Measurements from ENCODE around the gene PPP3CA. TPM values are rescaled to one million over a fixed set of nuclear protein-coding genes. Genes with fewer than 3 reads are reported as not detected.

The PPP3CA gene
- total RNA-seq: 10 to 100 TPM; 42.6 to 50.2 TPM

- Mint-ChIP-seq H3K9me3 (no peaks in the 10 kb centered on the region), H3K4me3 (peak within 1 kb of the TSS; percentile 100), H3K27ac (peak within 1 kb of the TSS; percentile 90), H3K4me1 (ENCODE audit: low read depth in 2 of 2) (peaks cover 33 to 43% of the 10 kb centered on the region in 2 donors), H3K27me3 (no peaks in the 10 kb centered on the region), H3K36me3 (no peaks in the 10 kb centered on the region)
- DNase-seq (ENCODE audit: low spot score) (no peak), ATAC-seq (peak in 1 of 2 donors; percentile 17)
Observed at GRCh38 chr4:101347267-101347556, at the start of gene PPP3CA. TSS of gene PPP3CA (minus strand) at chr4:101347526.

- H3K9me3 Mint-ChIP-seq: no peaks in the 10 kb centered on the region
- H3K27me3 Mint-ChIP-seq: no peaks in the 10 kb centered on the region
- DNase-seq (ENCODE audit: low spot score) (no peak), ATAC-seq (no peak)
- peaks cover 7% of the 10 kb centered on the region for H3K36me3 Mint-ChIP-seq
- H3K27ac Mint-ChIP-seq: no peak overlapping the region
- no peaks in the 10 kb centered on the region for H3K4me1 Mint-ChIP-seq (ENCODE audit: low read depth in 2 of 2)
- no peak overlapping the region for H3K4me3 Mint-ChIP-seq
Observed at GRCh38 chr4:101393256-101393655, 45.9 kb upstream of the PPP3CA start.

GRCh38 chr4:101370663-101371210 lies 23.4 kb upstream of the PPP3CA start:
- no peaks in the 10 kb centered on the region for H3K9me3 Mint-ChIP-seq
- DNase-seq (ENCODE audit: low spot score) (no peak), ATAC-seq (no peak)
- no peak overlapping the region for H3K4me3 Mint-ChIP-seq
- no peak overlapping the region for H3K27ac Mint-ChIP-seq
- H3K27me3 Mint-ChIP-seq: peaks cover 4 to 19% of the 10 kb centered on the region in 2 donors
- H3K36me3 Mint-ChIP-seq: no peaks in the 10 kb centered on the region
- no peaks in the 10 kb centered on the region for H3K4me1 Mint-ChIP-seq (ENCODE audit: low read depth in 2 of 2)

- Mint-ChIP-seq H3K27ac (no peak overlapping the region), H3K27me3 (peaks cover 2 to 27% of the 10 kb centered on the region in 2 donors), H3K4me3 (no peak overlapping the region), H3K9me3 (no peaks in the 10 kb centered on the region), H3K36me3 (no peaks in the 10 kb centered on the region), H3K4me1 (ENCODE audit: low read depth in 2 of 2) (no peaks in the 10 kb centered on the region)
- DNase-seq (ENCODE audit: low spot score) (no peak), ATAC-seq (no peak)
Observed at GRCh38 chr4:101367201-101367600, 19.9 kb upstream of the PPP3CA start.

GRCh38 chr4:101366331-101366730 lies 19.0 kb upstream of the PPP3CA start:
- H3K27ac Mint-ChIP-seq: no peak overlapping the region
- no peaks in the 10 kb centered on the region for H3K9me3 Mint-ChIP-seq
- DNase-seq (ENCODE audit: low spot score): no peak
- no peak for ATAC-seq
- H3K4me1 Mint-ChIP-seq (ENCODE audit: low read depth in 2 of 2): no peaks in the 10 kb centered on the region
- peaks cover 0 to 27% of the 10 kb centered on the region in 2 donors for H3K27me3 Mint-ChIP-seq
- no peaks in the 10 kb centered on the region for H3K36me3 Mint-ChIP-seq
- no peak overlapping the region for H3K4me3 Mint-ChIP-seq

DNA sequence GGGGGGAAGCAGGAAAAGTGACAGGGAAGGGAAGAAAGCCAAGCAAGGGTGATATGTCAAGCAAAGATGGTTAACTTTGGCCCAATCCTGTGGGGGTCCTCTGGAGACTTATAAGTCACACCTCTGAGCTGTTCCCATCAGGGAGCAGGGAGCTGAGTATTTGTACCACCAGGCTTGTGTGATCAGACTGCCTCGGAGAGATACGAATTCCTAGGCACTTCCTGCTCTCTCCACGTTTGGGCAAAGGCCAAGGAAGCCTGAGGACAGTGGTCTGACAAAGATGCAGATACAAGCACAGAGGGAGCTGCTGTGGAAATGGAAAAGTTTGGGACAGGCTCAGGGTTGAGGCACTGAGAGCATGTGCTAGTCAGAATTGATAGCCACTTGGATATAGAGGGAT lies 10.4 kb upstream of the PPP3CA start:
- Mint-ChIP-seq H3K9me3 (no peaks in the 10 kb centered on the region), H3K4me3 (no peak overlapping the region), H3K27me3 (peaks cover 5 to 14% of the 10 kb centered on the region in 2 donors), H3K27ac (no peak overlapping the region), H3K36me3 (no peaks in the 10 kb centered on the region), H3K4me1 (ENCODE audit: low read depth in 2 of 2) (no peaks in the 10 kb centered on the region)
- ATAC-seq (no peak), DNase-seq (ENCODE audit: low spot score) (no peak)

DNA sequence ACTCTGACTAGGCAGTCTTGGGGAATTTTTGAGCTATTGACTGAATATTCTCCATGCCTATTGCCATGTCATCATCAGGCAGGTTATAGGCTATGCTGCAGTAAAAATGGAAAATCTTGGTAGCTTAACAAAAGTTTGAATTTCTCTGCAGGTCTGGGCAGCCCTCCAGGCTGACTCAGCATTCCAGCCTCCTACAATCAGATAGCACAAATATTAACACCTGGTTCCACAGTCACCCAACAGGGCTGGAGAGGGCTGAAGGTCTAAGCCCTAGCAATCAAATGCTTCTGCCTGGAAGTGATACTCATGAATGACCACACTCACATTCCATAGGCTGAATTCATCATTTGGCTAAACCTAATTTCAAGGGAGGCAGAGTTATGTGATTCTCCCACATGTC lies 9.6 kb upstream of the PPP3CA start:
- no peaks in the 10 kb centered on the region for H3K4me1 Mint-ChIP-seq (ENCODE audit: low read depth in 2 of 2)
- peaks cover 5 to 14% of the 10 kb centered on the region in 2 donors for H3K27me3 Mint-ChIP-seq
- DNase-seq (ENCODE audit: low spot score): no peak
- ATAC-seq: no peak
- no peak overlapping the region for H3K27ac Mint-ChIP-seq
- H3K36me3 Mint-ChIP-seq: no peaks in the 10 kb centered on the region
- H3K9me3 Mint-ChIP-seq: no peaks in the 10 kb centered on the region
- H3K4me3 Mint-ChIP-seq: no peak overlapping the region

GRCh38 chr4:101355767-101356702 lies 8.7 kb upstream of the PPP3CA start:
- H3K4me3 Mint-ChIP-seq: no peak overlapping the region
- no peaks in the 10 kb centered on the region for H3K4me1 Mint-ChIP-seq (ENCODE audit: low read depth in 2 of 2)
- DNase-seq (ENCODE audit: low spot score) (no peak), ATAC-seq (no peak)
- no peak overlapping the region for H3K27ac Mint-ChIP-seq
- no peaks in the 10 kb centered on the region for H3K9me3 Mint-ChIP-seq
- H3K36me3 Mint-ChIP-seq: no peaks in the 10 kb centered on the region
- peaks cover 5 to 14% of the 10 kb centered on the region in 2 donors for H3K27me3 Mint-ChIP-seq

GRCh38 chr4:101355246-101355645 lies 7.9 kb upstream of the PPP3CA start:
- H3K4me1 Mint-ChIP-seq (ENCODE audit: low read depth in 2 of 2): no peaks in the 10 kb centered on the region
- no peak overlapping the region for H3K27ac Mint-ChIP-seq
- no peaks in the 10 kb centered on the region for H3K9me3 Mint-ChIP-seq
- H3K27me3 Mint-ChIP-seq: peaks cover 5 to 14% of the 10 kb centered on the region in 2 donors
- no peaks in the 10 kb centered on the region for H3K36me3 Mint-ChIP-seq
- DNase-seq (ENCODE audit: low spot score): no peak
- no peak for ATAC-seq
- H3K4me3 Mint-ChIP-seq: no peak overlapping the region

GRCh38 chr4:101349801-101350064 lies 2.4 kb upstream of the PPP3CA start:
- peaks cover 5 to 13% of the 10 kb centered on the region in 2 donors for H3K27me3 Mint-ChIP-seq
- DNase-seq (ENCODE audit: low spot score): no peak
- H3K4me1 Mint-ChIP-seq (ENCODE audit: low read depth in 2 of 2): peaks cover 22 to 23% of the 10 kb centered on the region in 2 donors
- no peaks in the 10 kb centered on the region for H3K9me3 Mint-ChIP-seq
- no peaks in the 10 kb centered on the region for H3K36me3 Mint-ChIP-seq
- ATAC-seq: no peak
- H3K4me3 Mint-ChIP-seq: no peak overlapping the region
- no peak overlapping the region for H3K27ac Mint-ChIP-seq

- H3K27ac Mint-ChIP-seq: peak overlapping the region; percentile 90
- H3K9me3 Mint-ChIP-seq: no peaks in the 10 kb centered on the region
- peaks cover 0 to 8% of the 10 kb centered on the region in 2 donors for H3K27me3 Mint-ChIP-seq
- peak overlapping the region; percentile 100 for H3K4me3 Mint-ChIP-seq
- no peaks in the 10 kb centered on the region for H3K36me3 Mint-ChIP-seq
- ATAC-seq (no peak), DNase-seq (ENCODE audit: low spot score) (no peak)
- peaks cover 23 to 29% of the 10 kb centered on the region in 2 donors for H3K4me1 Mint-ChIP-seq (ENCODE audit: low read depth in 2 of 2)
Observed at GRCh38 chr4:101348995-101349800, 1.9 kb upstream of the PPP3CA start.

DNA sequence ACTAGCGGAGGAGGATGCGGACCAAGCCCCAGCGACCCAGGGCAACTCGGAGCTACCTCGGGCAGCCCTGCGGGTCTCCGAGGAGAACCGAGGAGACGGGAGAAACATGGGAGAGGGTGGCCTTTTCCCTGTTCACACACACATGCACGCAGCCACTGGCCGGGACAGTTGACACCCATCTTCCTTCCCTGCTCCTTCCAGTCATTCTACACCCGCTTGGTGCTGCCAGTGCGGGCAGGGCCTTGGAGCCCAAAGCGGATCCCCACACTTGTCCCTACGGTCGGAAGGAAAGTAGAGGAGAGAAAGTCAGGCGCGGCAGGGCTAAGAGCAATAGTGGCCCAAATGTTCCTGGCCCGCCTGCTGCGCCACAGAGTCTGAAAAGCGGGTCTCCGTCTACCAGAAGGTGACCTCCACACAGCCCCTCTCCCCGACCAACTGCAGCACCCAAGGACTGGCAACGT lies 1.1 kb upstream of the PPP3CA start:
- H3K27ac Mint-ChIP-seq: peak overlapping the region; percentile 90
- DNase-seq (ENCODE audit: low spot score) (no peak), ATAC-seq (no peak)
- no peaks in the 10 kb centered on the region for H3K9me3 Mint-ChIP-seq
- H3K36me3 Mint-ChIP-seq: no peaks in the 10 kb centered on the region
- H3K4me3 Mint-ChIP-seq: peak overlapping the region; percentile 100
- peaks cover 27 to 33% of the 10 kb centered on the region in 2 donors for H3K4me1 Mint-ChIP-seq (ENCODE audit: low read depth in 2 of 2)
- peaks cover 0 to under 1% of the 10 kb centered on the region in 2 donors for H3K27me3 Mint-ChIP-seq

DNA sequence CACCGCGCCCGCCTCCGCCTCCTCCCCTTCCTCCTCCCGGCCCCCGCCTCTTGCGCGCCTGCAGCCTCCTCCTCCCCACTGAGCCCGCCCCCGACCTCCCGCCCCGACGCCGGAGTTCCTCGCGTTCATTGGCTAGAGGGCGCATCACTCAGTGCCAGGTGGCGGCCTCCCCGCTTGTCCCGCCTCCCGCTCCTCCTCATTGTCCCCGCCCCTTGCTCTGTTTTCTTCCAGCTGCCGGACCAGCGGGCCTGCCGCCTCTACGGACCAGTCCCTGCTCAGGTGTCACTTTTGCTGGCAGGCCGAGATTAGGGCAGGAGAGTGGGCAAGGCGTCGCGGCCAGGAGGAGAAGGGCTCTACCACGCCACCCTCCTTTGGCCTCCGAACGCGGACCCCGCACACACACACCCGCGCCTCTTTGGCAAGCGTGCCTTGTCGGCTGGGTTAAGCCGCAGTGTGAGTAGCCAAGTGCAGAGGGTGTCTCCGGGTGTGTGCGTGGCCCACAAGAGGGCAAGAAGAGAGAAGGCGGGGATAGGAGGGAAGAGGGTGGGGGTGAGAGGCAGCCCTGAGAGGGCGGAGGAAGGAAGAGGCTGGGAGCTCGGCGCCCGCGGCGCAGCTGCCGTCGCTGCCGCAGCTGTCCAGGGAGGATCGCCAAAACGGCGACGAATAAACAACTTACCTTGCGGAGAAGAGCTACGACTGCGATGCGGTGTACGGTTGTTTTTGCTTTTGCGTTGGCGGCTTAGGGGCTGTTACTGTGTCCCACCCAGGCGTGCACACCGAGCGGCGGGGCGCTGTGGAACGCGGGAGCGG lies 436 bp upstream of the PPP3CA start:
- H3K4me3 Mint-ChIP-seq: peak overlapping the region; percentile 100
- peak overlapping the region; percentile 90 for H3K27ac Mint-ChIP-seq
- H3K4me1 Mint-ChIP-seq (ENCODE audit: low read depth in 2 of 2): peaks cover 31 to 38% of the 10 kb centered on the region in 2 donors
- ATAC-seq (peak; percentile 93 to 94), DNase-seq (ENCODE audit: low spot score) (peak; percentile 98)
- H3K36me3 Mint-ChIP-seq: no peaks in the 10 kb centered on the region
- H3K9me3 Mint-ChIP-seq: no peaks in the 10 kb centered on the region
- no peaks in the 10 kb centered on the region for H3K27me3 Mint-ChIP-seq

All from natural killer cell treated with Interleukin-12 subunit alpha and Interleukin-12 subunit beta and Interleukin-15 and Interleukin-18, amount 100 ng/mL, for 72 hours (primary cell).